Vagina (tissue), 2 donors: Measurements from ENCODE around the gene FXN.

Experiments
- CTCF ChIP-seq, 3 experiments: fragments of 450-650 bp in 2 of 3; fragments of 200-600 bp in 1 of 3; sonication (generic) in 1 of 3; IDR thresholded peaks; one replicate each; pipeline ENCODE4 v1.5.1; 2017 to 2019; ENCODE audit warnings: antibody characterized with exemption in 3 of 3, mild to moderate bottlenecking in 2 of 3, moderate library complexity in 2 of 3
- POLR2A ChIP-seq, 2 donors: fragments of 450-650 bp; IDR thresholded peaks; one replicate each; pipeline ENCODE4 v1.6.1; 2017; ENCODE audit warnings: antibody characterized with exemption in 2 of 2, mild to moderate bottlenecking in 2 of 2, moderate library complexity in 2 of 2
- POLR2AphosphoS5 ChIP-seq, 2 donors: sonication (generic); formaldehyde crosslinking; IDR thresholded peaks; one replicate each; pipeline ENCODE4 v1.9.0; 2017; ENCODE audit warnings: antibody characterized with exemption in 2 of 2, mild to moderate bottlenecking in 2 of 2, low read depth in 1 of 2; ENCODE audit not compliant: insufficient read depth in 1 of 2

GRCh38 chr9:69121155-69122081 lies 85.9 kb downstream of the FXN start:
- TF ChIP-seq CTCF (IDR thresholded peaks at IDR 0.05) (no peak), POLR2A (IDR thresholded peaks at IDR 0.05) (no peak), POLR2AphosphoS5 (IDR thresholded peaks at IDR 0.05; ENCODE audit: insufficient read depth in 1 of 2, low read depth in 1 of 2) (no peak)
